CD4-positive, alpha-beta T cell treated with Interleukin-17A for 4 hours (primary cell): ENCODE measurements around the gene MAP3K20.
"Not testable (repeated sequence)": the region's sequence is repeated elsewhere in the genome, so short reads cannot be mapped to it uniquely, and the experiment has no call there.

Experiments
- DNase-seq: peaks from one replicate; pipeline ENCODE4 v3.0.0-alpha.2; 2020; ENCODE audit warnings: mixed read lengths

The MAP3K20 gene

GRCh38 chr2:173205375-173205774, 129.7 kb downstream of the MAP3K20 start:
- DNase-seq: no peak

GRCh38 chr2:173207124-173207523, 131.5 kb downstream of the MAP3K20 start:
- DNase-seq: not testable (repeated sequence)

- DNase-seq: peak; percentile 51
Observed at GRCh38 chr2:173210270-173211196, 134.9 kb downstream of the MAP3K20 start.

GRCh38 chr2:173213181-173213580, 137.5 kb downstream of the MAP3K20 start:
- no peak for DNase-seq

GRCh38 chr2:173214213-173214612, 138.6 kb downstream of the MAP3K20 start:
- no peak for DNase-seq

GRCh38 chr2:173215316-173215715, 139.7 kb downstream of the MAP3K20 start:
- no peak for DNase-seq

- no peak for DNase-seq
Observed at GRCh38 chr2:173216051-173216450, 140.4 kb downstream of the MAP3K20 start.

GRCh38 chr2:173216668-173217067, 141.0 kb downstream of the MAP3K20 start:
- DNase-seq: no peak

- DNase-seq: no peak
Observed at GRCh38 chr2:173217116-173217840, 141.6 kb downstream of the MAP3K20 start.

GRCh38 chr2:173218326-173219056, 142.8 kb downstream of the MAP3K20 start:
- DNase-seq: no peak

GRCh38 chr2:173221132-173221695, 145.6 kb downstream of the MAP3K20 start:
- no peak for DNase-seq

- DNase-seq: no peak
Observed at GRCh38 chr2:173221937-173222594, 146.4 kb downstream of the MAP3K20 start.

- DNase-seq: no peak
Observed at GRCh38 chr2:173223871-173224270, 148.2 kb downstream of the MAP3K20 start.

GRCh38 chr2:173226899-173227698, 151.5 kb downstream of the MAP3K20 start:
- no peak for DNase-seq

- DNase-seq: no peak
Observed at GRCh38 chr2:173229086-173229485, 153.4 kb downstream of the MAP3K20 start.

GRCh38 chr2:173230181-173230580, 154.5 kb downstream of the MAP3K20 start:
- DNase-seq: no peak

- DNase-seq: no peak
Observed at GRCh38 chr2:173231042-173231441, 155.4 kb downstream of the MAP3K20 start.

GRCh38 chr2:173231465-173231864, 155.8 kb downstream of the MAP3K20 start:
- no peak for DNase-seq

- no peak for DNase-seq
Observed at GRCh38 chr2:173232956-173233744, 157.5 kb downstream of the MAP3K20 start.

GRCh38 chr2:173235947-173236803, 160.5 kb downstream of the MAP3K20 start:
- DNase-seq: no peak
